Mucosa of descending colon (tissue), 3 donors: ENCODE data around the gene TBC1D9. TPM values are rescaled to one million over a fixed set of nuclear protein-coding genes. Genes with fewer than 3 reads are reported as not detected.

Experiments
- ATAC-seq: fragments of 200-7000 bp; cut with Tn5 transposase; one replicate; pipeline ENCODE4 v1.9.1; 2020; ENCODE audit warnings: mild to moderate bottlenecking, moderate library complexity
- DNase-seq, 3 donors: peaks; one replicate each; pipeline ENCODE4 v3.0.0-alpha.2; 2020
- H3K36me3 ChIP-seq: fragments of 200-600 bp; one replicate; pipeline ENCODE4 v1.8.0; 2021; ENCODE audit warnings: low read depth, mild to moderate bottlenecking
- H3K4me1 ChIP-seq: fragments of 200-600 bp; one replicate; pipeline ENCODE4 v1.8.0; 2021; ENCODE audit warnings: low read depth, mild to moderate bottlenecking
- H3K4me3 ChIP-seq: fragments of 200-600 bp; one replicate; pipeline ENCODE4 v1.8.0; 2021; ENCODE audit warnings: mild to moderate bottlenecking
- H3K9me3 ChIP-seq: fragments of 200-600 bp; one replicate; pipeline ENCODE4 v1.8.0; 2021; ENCODE audit warnings: mild to moderate bottlenecking
- intact Hi-C, 2 donors: fragments of 100-400 bp; cut with DNase I in 1 of 2; cut with micrococcal nuclease in 1 of 2; formaldehyde crosslinking; loops; one replicate each; pipeline versions ENCODE4 v1.11.0 to v1.11.1; 2022; cut with DNase I, micrococcal nuclease
- total RNA-seq, 3 donors: library from RNA; stranded (reverse); fragmentation: NEBNext Ultra II Directional in 2 of 3; extraction: Animal tissue kit (Norgen Biotek cat#: 25700) in 2 of 3; gene quantifications; one replicate each; pipeline versions ENCODE4 v1.2.1 to v1.2.4, GENCODE V29; 2021 to 2023
- TF ChIP-seq, protein P1 (sequence below): fragments of 200-600 bp; IDR thresholded peaks from one replicate; pipeline ENCODE4 v1.8.0; 2022; ENCODE audit warnings: antibody characterized with exemption, mild to moderate bottlenecking
- donor health status: DM: no; HTN: no; CAD: no; lungs with moderate emphysema.
- donor health status: DM: no; HTN: no; CAD: no.
- donor health status: DM: no; HTN: yes; CAD: no.

The TBC1D9 gene
- total RNA-seq, 3 donors from 2014 or later = 9.1 to 20.2 (median 11.6) TPM

DNA sequence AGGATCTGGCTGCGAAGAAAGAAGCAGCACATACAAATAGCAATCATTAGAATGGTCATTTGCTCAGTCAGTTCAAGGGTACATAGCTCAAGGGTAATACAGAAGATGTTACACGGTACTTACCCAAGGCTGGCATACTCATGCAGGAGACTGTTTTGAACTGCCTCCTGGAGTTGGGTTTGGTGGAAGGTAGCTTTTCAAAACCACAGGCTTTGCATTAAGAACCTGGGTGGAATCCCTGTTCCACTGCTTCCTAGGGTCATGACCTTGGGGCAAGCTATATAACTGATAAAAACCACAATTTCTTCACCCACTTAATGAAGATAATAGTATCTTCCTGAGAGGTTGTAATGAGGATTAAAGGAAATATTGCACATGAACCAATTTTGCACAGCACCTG, 36.5 kb downstream of the TBC1D9 start:
- DNase-seq (no peak), ATAC-seq (peak; percentile 39)
- TF ChIP-seq, protein P1, sequence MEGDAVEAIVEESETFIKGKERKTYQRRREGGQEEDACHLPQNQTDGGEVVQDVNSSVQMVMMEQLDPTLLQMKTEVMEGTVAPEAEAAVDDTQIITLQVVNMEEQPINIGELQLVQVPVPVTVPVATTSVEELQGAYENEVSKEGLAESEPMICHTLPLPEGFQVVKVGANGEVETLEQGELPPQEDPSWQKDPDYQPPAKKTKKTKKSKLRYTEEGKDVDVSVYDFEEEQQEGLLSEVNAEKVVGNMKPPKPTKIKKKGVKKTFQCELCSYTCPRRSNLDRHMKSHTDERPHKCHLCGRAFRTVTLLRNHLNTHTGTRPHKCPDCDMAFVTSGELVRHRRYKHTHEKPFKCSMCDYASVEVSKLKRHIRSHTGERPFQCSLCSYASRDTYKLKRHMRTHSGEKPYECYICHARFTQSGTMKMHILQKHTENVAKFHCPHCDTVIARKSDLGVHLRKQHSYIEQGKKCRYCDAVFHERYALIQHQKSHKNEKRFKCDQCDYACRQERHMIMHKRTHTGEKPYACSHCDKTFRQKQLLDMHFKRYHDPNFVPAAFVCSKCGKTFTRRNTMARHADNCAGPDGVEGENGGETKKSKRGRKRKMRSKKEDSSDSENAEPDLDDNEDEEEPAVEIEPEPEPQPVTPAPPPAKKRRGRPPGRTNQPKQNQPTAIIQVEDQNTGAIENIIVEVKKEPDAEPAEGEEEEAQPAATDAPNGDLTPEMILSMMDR = no peak
- H3K36me3 ChIP-seq = no peaks in the 10 kb centered on the region
- H3K4me3 ChIP-seq = no peak overlapping the region
- no peaks in the 10 kb centered on the region for H3K4me1 ChIP-seq
- intact Hi-C loops = no loop called here
- no peaks in the 10 kb centered on the region for H3K9me3 ChIP-seq

DNA sequence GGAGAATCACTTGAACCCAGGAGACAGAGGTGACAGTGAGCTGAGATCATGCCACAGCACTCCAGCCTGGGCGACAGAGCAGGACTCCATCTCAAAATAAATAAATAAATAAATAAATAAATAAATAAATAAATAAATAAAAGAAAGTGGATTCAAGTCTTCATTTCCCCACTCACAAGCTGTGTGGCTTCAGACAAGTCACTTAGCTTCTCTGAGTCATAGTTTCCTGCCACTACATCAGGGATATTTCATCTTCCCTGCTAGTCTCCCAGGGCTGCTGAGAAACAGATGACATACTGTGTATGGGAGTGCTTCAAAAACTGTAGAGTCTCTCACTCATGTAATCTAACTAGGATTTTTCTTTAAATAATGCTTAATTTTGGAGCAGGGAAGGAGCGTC, 37.2 kb downstream of the TBC1D9 start:
- TF ChIP-seq, protein P1 = no peak
- Histone ChIP-seq H3K36me3 (no peaks in the 10 kb centered on the region), H3K4me3 (no peak overlapping the region), H3K4me1 (no peaks in the 10 kb centered on the region), H3K9me3 (no peaks in the 10 kb centered on the region)
- ATAC-seq (no peak), DNase-seq (no peak)
- intact Hi-C loops = no loop called here

DNA sequence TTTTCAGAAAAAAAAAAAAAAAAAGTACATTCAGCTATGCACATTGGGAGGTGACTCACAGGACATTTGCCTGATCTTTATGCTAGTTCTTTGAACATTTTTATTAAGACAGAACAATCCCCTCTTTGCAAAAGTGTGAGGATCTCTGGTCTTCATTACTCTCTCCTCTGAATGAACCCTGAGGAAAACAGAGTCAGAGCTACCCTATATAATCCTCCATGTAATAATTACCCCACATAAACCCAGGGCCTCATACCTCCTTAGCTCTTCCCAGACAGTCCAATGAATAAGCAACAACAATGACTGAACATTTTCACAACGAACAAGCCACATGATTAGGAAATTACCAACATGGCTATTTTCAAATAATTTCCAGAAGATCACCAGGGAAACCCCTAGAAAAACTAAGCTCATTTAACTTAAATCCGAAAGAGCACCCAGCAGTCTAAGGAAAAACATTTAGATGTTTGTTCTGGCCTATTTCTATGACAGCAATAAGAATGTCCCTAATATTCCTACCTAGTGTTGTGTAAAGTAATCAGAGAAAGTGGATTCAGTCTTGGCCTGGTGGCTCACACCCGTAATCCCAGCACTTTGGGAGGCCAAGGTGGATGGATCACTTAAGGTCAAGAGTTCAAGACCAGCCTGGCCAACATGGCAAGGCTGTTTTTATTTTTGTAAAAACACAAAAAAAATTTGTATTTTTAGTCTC, 37.8 kb downstream of the TBC1D9 start:
- TF ChIP-seq, protein P1 = no peak
- no peak for ATAC-seq
- Histone ChIP-seq H3K4me3 (no peak overlapping the region), H3K4me1 (no peaks in the 10 kb centered on the region), H3K36me3 (no peaks in the 10 kb centered on the region), H3K9me3 (no peaks in the 10 kb centered on the region)
- no peak for DNase-seq
- intact Hi-C loops = no loop called here

DNA sequence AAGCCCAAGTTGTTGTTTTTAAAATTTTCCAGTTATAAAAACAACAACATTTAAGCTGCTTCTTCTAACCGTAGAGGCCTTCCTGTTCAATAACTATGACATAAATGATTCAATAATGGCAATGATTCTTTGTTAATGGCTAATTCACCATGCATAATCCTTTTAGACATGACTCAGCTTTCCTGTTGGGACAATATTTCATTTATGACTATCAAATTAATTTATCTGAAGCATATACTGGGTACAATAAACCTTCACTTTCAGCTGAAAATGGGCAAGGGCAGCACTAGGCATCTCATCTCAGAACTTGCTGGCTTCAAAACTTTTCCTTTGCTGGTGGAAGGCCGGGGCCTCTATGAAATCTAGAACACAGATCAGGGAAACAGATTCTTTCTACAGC, 38.9 kb downstream of the TBC1D9 start:
- no peak for ATAC-seq

DNA sequence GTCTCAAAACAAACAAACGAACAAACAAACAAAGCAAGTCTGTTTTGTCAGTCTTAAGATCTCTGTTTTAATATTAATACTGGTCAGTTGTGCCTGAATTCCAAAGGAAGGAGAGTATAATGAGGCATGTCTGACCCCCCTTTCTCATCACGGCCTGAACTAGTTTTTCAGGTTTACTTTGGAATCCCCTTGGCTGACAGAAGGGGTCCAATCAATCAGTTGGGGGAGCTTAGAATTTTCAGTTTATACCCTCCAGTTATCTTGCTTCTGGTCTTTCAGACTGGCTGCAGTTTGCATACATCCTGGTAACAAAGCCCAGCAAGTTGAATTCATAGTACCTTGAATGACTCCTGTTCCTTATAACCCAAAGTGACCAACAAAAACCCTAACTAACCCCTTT, 41.1 kb downstream of the TBC1D9 start:
- DNase-seq = no peak

More for the DNA sequence above, 38.9 kb downstream of the TBC1D9 start:
- Histone ChIP-seq H3K9me3 (no peaks in the 10 kb centered on the region), H3K36me3 (no peaks in the 10 kb centered on the region), H3K4me3 (no peak overlapping the region), H3K4me1 (no peaks in the 10 kb centered on the region)
- intact Hi-C loops = no loop called here
- TF ChIP-seq, protein P1 = no peak
- no peak for DNase-seq

More for the DNA sequence above, 41.1 kb downstream of the TBC1D9 start:
- TF ChIP-seq, protein P1 = no peak
- no peak overlapping the region for H3K4me3 ChIP-seq
- intact Hi-C loops = no loop called here
- no peak for ATAC-seq
- no peaks in the 10 kb centered on the region for H3K9me3 ChIP-seq
- H3K4me1 ChIP-seq = no peaks in the 10 kb centered on the region
- H3K36me3 ChIP-seq = no peaks in the 10 kb centered on the region
